Activated T-helper 1 cell treated with anti-CD3 and anti-CD28 coated beads, Interleukin-12 subunit alpha, Interleukin-12 subunit beta, Interleukin-2, Interleukin-4 antibody, amounts not matched to agents 30 ng/mL and 10 ng/mL and 1 ng/mL, durations not matched to agents 14 hours and 24 hours and 36 hours (primary cell): ENCODE results near the gene TRDMT1. TPM values are rescaled to one million over a fixed set of nuclear protein-coding genes. Genes with fewer than 3 reads are reported as not detected.

Source experiments
- DNase-seq: peaks from one replicate; pipeline ENCODE4 v3.0.0; 2021; ENCODE audit warnings: low spot score
- H3K27ac Mint-ChIP-seq: one replicate; pipeline ENCODE4 v1.8.0; 2021; ENCODE audit warnings: mild to moderate bottlenecking, mixed read lengths
- H3K27me3 Mint-ChIP-seq: one replicate; pipeline ENCODE4 v1.8.0; 2022; ENCODE audit warnings: mild to moderate bottlenecking, moderate library complexity, mixed read lengths; ENCODE audit not compliant: insufficient read depth
- H3K36me3 Mint-ChIP-seq: one replicate; pipeline ENCODE4 v1.8.0; 2021; ENCODE audit warnings: low read depth, mixed read lengths
- H3K4me1 Mint-ChIP-seq: one replicate; pipeline ENCODE4 v1.8.0; 2021; ENCODE audit warnings: low read depth, mixed read lengths
- H3K4me3 Mint-ChIP-seq: one replicate; pipeline ENCODE4 v1.8.0; 2021; ENCODE audit warnings: mild to moderate bottlenecking, moderate library complexity, mixed read lengths
- H3K9me3 Mint-ChIP-seq: one replicate; pipeline ENCODE4 v1.8.0; 2021; ENCODE audit warnings: mixed read lengths
- intact Hi-C: fragments of 100-400 bp; cut with micrococcal nuclease; formaldehyde crosslinking; loops from one replicate; pipeline ENCODE4 v1.15.1; 2024
- total RNA-seq: library from RNA; stranded (reverse); gene quantifications from 2 replicates; pipeline ENCODE4 v1.2.3, GENCODE V29; 2022

TRDMT1 gene
- total RNA-seq, 1 donor from 2014 or later = 3.3 TPM

DNA sequence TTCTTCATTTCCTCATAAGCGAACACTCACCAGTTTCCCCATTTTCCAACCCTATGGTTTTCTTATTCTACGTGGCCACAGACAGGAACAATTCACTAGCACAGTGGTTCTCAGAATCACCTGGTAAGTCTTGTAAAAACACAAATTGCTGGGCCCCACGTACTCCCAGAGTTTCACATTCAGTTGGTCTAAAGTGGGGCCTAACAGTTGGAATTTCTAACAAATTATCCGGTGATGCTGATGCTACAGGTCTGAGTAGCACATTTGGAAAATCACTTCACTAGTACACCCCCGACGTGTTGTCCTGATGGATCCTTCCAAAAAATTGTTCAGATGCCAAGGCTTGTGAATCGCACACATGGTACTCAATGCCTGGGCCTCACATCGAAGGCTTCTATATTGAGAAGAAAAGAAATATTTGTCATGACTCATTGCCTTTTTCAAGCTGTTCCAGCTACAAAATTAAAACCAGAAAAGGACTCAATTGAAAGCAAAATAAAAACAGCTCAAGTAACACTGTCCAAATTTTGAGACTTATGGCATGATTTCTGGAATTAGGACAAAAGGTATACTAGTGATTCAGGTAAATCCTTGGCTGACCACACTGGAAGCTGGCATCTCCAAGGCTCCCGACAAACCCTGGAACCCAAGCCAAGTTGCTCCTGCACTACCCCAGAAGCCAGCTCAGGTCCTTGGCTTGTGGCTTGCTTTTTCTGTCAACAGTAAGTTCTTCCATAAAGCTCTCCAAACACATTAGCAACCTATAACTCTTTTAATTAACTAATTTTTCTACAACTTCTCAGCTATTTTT is 13.7 kb upstream of the TRDMT1 start:
- H3K27ac Mint-ChIP-seq = no peak overlapping the region
- intact Hi-C loops = no loop called here
- no peaks in the 10 kb centered on the region for H3K9me3 Mint-ChIP-seq
- H3K4me3 Mint-ChIP-seq = no peak overlapping the region
- no peak for DNase-seq
- H3K27me3 Mint-ChIP-seq = no peaks in the 10 kb centered on the region
- H3K4me1 Mint-ChIP-seq = peaks cover 44% of the 10 kb centered on the region
- H3K36me3 Mint-ChIP-seq = peaks cover 22% of the 10 kb centered on the region

GRCh38 chr10:17214526-17214925 is 13.1 kb upstream of the TRDMT1 start:
- intact Hi-C loops = no loop called here
- Mint-ChIP-seq H3K36me3 (peaks cover 21% of the 10 kb centered on the region), H3K9me3 (no peaks in the 10 kb centered on the region), H3K27ac (no peak overlapping the region), H3K27me3 (no peaks in the 10 kb centered on the region), H3K4me3 (no peak overlapping the region), H3K4me1 (peaks cover 44% of the 10 kb centered on the region)
- DNase-seq = no peak

DNA sequence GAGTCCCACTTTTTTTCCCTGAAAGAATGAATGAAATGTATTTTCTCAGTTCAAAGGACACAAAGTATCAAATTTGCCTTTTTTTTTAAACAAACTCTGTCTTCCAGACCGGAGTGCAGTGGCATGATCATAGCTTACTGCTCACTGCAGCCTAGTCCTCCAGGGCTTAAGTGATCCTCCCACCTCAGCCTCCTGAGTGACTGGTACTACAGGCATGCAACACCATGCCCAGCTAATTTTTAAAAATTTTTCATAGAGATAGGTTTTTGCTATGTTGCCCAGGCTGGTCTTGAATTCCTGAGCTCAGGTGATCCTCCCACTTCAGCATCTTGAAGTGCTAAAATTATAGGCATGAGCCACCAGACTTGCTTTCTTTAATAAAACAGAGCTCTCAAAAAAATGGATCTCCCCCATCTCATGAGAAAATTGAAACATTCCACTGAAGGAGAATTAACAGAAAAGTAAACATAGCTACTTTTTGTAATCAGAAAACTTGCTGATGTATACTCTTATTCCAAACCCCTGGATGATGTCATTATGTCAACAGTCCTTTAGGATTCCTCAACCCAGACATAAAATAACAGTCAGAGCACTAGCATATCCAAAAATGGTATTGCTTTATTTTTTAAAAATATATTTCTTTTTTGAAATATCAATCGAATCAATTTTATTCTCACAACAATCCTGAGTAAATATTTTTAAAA is 12.3 kb upstream of the TRDMT1 start:
- peaks cover 19% of the 10 kb centered on the region for H3K36me3 Mint-ChIP-seq
- H3K27ac Mint-ChIP-seq = no peak overlapping the region
- H3K4me3 Mint-ChIP-seq = no peak overlapping the region
- peaks cover 49% of the 10 kb centered on the region for H3K4me1 Mint-ChIP-seq
- DNase-seq = no peak
- intact Hi-C loops = no loop called here
- H3K9me3 Mint-ChIP-seq = no peaks in the 10 kb centered on the region
- H3K27me3 Mint-ChIP-seq = no peaks in the 10 kb centered on the region

DNA sequence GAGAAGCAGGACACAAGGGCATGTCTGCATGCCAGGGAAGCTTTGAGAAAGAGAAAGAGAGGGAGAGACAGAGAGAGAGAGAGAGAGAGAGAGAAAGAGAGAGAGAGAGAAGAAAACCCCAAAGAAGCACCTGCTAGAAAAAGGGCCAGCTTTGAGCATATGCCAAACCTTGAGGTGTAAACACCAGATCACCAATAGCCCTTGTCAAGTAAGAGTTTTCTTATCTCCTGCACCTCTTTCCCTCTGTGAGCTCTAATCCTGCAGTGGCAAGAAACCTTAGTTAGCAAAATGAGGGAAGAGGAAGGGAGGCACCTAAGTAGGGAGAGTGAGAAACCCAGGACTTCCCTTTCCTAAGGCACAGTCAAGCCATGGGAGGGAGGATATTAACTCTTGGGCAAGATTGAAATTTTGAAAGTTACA is 11.3 kb upstream of the TRDMT1 start:
- no peaks in the 10 kb centered on the region for H3K27me3 Mint-ChIP-seq
- DNase-seq = no peak
- peaks cover 17% of the 10 kb centered on the region for H3K36me3 Mint-ChIP-seq
- no peak overlapping the region for H3K4me3 Mint-ChIP-seq
- intact Hi-C loops = no loop called here
- H3K9me3 Mint-ChIP-seq = no peaks in the 10 kb centered on the region
- peaks cover 51% of the 10 kb centered on the region for H3K4me1 Mint-ChIP-seq
- no peak overlapping the region for H3K27ac Mint-ChIP-seq

- intact Hi-C loops = no loop called here
- no peak overlapping the region for H3K4me3 Mint-ChIP-seq
Observed at GRCh38 chr10:17210361-17210760, 8.9 kb upstream of the TRDMT1 start.

DNA sequence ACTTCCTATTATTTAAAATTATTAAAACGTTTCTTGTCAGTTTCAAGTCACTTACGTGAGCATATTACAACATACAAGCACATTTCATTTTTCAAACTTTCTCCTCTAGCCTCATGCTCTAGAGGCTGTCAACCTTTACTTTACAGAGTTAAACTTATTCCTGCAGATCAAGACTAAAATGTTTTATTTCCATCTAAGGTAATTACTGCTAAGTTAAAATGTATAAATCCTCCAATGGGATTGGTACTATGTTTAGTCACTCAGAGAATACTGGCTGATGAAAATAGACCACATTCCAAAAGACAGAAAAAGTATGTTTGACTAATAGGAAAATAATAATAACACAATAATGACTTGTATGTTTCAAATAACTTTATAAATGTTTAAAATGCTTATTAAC is 8.4 kb upstream of the TRDMT1 start:
- no peak overlapping the region for H3K4me3 Mint-ChIP-seq
- H3K9me3 Mint-ChIP-seq = no peaks in the 10 kb centered on the region
- no peak for DNase-seq
- no peak overlapping the region for H3K27ac Mint-ChIP-seq
- no peaks in the 10 kb centered on the region for H3K27me3 Mint-ChIP-seq
- intact Hi-C loops = loop anchor here (10.0 kb wide), 2 partner anchors 1345 to 1445 kb away; partner anchors contain the start of genes ARL5B, MINDY3 and NSUN6
- H3K4me1 Mint-ChIP-seq = peaks cover 35% of the 10 kb centered on the region
- peaks cover 9% of the 10 kb centered on the region for H3K36me3 Mint-ChIP-seq

More at GRCh38 chr10:17210361-17210760, 8.9 kb upstream of the TRDMT1 start:
- Mint-ChIP-seq H3K4me1 (peaks cover 40% of the 10 kb centered on the region), H3K9me3 (no peaks in the 10 kb centered on the region), H3K27me3 (no peaks in the 10 kb centered on the region), H3K27ac (no peak overlapping the region), H3K36me3 (peaks cover 10% of the 10 kb centered on the region)
- DNase-seq = no peak

DNA sequence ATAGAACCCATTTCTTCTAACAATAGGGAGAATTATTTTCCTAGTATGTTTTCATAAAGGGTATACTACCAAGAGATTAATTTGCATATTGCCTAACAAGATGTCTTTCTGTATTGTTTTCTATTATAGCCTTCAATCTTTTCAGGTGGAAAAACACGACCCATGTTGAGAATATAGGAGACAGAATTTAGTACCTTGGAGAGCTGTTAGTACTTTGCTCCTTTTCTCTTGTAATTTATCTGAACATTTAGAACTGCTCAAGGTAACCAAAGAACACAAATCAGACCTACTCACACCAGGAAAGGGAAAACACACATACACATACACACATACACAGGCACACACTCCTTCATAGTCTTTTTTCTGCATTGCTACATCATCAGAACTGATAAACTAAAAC is 7.8 kb upstream of the TRDMT1 start:
- H3K9me3 Mint-ChIP-seq = no peaks in the 10 kb centered on the region
- H3K36me3 Mint-ChIP-seq = peaks cover 7% of the 10 kb centered on the region
- no peak for DNase-seq
- H3K4me1 Mint-ChIP-seq = peaks cover 35% of the 10 kb centered on the region
- intact Hi-C loops = loop anchor here (10.0 kb wide), 2 partner anchors 1345 to 1445 kb away; partner anchors contain the start of genes ARL5B, MINDY3 and NSUN6
- H3K4me3 Mint-ChIP-seq = no peak overlapping the region
- no peak overlapping the region for H3K27ac Mint-ChIP-seq
- H3K27me3 Mint-ChIP-seq = no peaks in the 10 kb centered on the region

DNA sequence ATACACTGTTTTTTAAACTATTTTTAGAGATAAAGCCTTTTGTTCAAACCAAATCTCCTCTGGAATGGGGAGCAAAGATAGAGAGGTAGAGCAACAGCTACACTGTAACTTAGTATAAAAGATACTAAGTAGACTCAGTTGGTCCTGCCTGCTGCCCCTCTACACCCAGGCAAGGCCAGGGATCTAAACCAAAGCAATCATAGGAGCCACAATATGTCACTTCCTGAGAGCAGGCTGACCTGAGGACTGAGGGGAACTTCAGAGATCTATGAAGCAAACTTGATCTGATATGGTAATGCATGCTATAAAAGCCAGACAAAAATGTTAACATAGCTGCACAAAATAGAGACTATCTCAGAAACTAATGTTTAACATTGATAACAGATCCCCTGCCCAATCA is 7.0 kb upstream of the TRDMT1 start:
- Mint-ChIP-seq H3K27me3 (no peaks in the 10 kb centered on the region), H3K4me1 (peaks cover 37% of the 10 kb centered on the region), H3K27ac (no peak overlapping the region), H3K36me3 (peaks cover 5% of the 10 kb centered on the region), H3K4me3 (no peak overlapping the region), H3K9me3 (no peaks in the 10 kb centered on the region)
- DNase-seq = no peak
- intact Hi-C loops = loop anchor here (10.0 kb wide), 2 partner anchors 1344 to 1446 kb away; partner anchors contain the start of genes ARL5B, MINDY3 and NSUN6

DNA sequence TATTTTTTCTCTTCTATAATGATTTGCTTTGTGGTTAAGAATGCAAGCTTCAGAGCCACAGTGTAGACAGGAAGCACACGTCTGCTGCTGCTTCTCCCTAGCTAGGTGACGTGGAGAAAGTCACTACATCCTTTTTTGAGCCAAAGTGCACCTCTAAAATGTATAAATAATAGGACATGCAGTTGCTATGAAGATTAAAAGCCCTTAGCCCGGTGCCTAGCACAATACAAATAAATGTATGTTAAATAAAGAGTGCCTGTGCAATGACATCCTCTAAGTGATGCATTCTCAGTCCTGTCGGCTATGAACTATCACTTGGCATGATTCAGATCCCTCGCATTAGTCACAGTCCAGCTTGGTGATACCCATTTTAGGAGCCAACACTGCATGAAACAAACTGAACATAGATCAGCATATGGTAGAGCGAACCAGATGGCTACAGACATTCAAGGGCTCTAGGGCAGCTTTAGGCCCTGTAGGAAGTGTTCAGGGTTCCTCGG is 4.8 kb upstream of the TRDMT1 start:
- no peaks in the 10 kb centered on the region for H3K36me3 Mint-ChIP-seq
- peak overlapping the region; percentile 6 for H3K4me3 Mint-ChIP-seq
- DNase-seq = peak; percentile 8
- peaks cover 27% of the 10 kb centered on the region for H3K4me1 Mint-ChIP-seq
- H3K27me3 Mint-ChIP-seq = no peaks in the 10 kb centered on the region
- no peaks in the 10 kb centered on the region for H3K9me3 Mint-ChIP-seq
- intact Hi-C loops = loop anchor here (1.0 to 10.0 kb wide), 3 partner anchors 10 to 1449 kb away; partner anchors contain the start of genes ARL5B, MINDY3 and NSUN6
- peak overlapping the region; percentile 56 for H3K27ac Mint-ChIP-seq

- intact Hi-C loops = loop anchor here (10.0 kb wide), 2 partner anchors 1339 to 1451 kb away; partner anchors contain the start of genes ARL5B, MINDY3 and NSUN6
- Mint-ChIP-seq H3K4me3 (no peak overlapping the region), H3K9me3 (no peaks in the 10 kb centered on the region), H3K27ac (no peak overlapping the region), H3K27me3 (peaks cover 2% of the 10 kb centered on the region), H3K36me3 (no peaks in the 10 kb centered on the region), H3K4me1 (peaks cover 38% of the 10 kb centered on the region)
- no peak for DNase-seq
Observed at GRCh38 chr10:17203416-17203815, 1.9 kb upstream of the TRDMT1 start.

- no peaks in the 10 kb centered on the region for H3K36me3 Mint-ChIP-seq
- no peak overlapping the region for H3K27ac Mint-ChIP-seq
- no peaks in the 10 kb centered on the region for H3K9me3 Mint-ChIP-seq
- H3K4me1 Mint-ChIP-seq = peaks cover 36% of the 10 kb centered on the region
- H3K27me3 Mint-ChIP-seq = peaks cover 2% of the 10 kb centered on the region
- no peak overlapping the region for H3K4me3 Mint-ChIP-seq
- no peak for DNase-seq
- intact Hi-C loops = loop anchor here (10.0 kb wide), 2 partner anchors 1338 to 1452 kb away; partner anchors contain the start of genes ARL5B, MINDY3 and NSUN6
Observed at GRCh38 chr10:17202999-17203398, 1.5 kb upstream of the TRDMT1 start.

DNA sequence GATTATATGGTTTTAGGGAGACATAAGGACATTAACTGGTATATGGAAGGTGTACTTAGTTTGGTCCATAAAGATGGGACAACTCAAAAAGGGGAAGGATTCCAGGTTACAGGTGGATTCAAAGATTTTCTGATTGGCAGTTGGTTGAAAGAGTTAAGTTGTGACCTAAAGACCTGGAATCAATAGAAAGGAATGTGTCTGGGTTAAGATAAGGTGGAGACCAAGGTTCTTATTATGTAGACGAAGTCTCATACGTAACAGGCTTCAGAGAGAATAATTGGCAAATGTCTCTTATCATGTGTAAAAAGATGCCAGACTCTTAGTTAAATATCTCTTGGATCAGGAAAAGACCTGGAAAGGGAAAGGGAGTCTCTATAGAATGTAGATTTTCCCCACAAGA is 1.0 kb upstream of the TRDMT1 start:
- H3K27ac Mint-ChIP-seq = peak overlapping the region; percentile 19

More for the DNA sequence above, 1.0 kb upstream of the TRDMT1 start:
- Mint-ChIP-seq H3K36me3 (no peaks in the 10 kb centered on the region), H3K27me3 (peaks cover 2% of the 10 kb centered on the region), H3K4me3 (peak overlapping the region; percentile 11), H3K4me1 (peaks cover 36% of the 10 kb centered on the region), H3K9me3 (no peaks in the 10 kb centered on the region)
- no peak for DNase-seq
- intact Hi-C loops = loop anchor here (10.0 kb wide), 2 partner anchors 1338 to 1452 kb away; partner anchors contain the start of genes ARL5B, MINDY3 and NSUN6
